Neural cell (in vitro differentiated cells): ENCODE data around the gene RFPL2.

Experiments
- EP300 ChIP-seq: fragments of 450-650 bp; conservative IDR thresholded peaks from 2 replicates; pipeline ENCODE4 v1.6.1; 2014; ENCODE audit warnings: antibody characterized with exemption, mild to moderate bottlenecking, moderate library complexity; ENCODE audit not compliant: poor library complexity, severe bottlenecking
- MXI1 ChIP-seq: fragments of 450-650 bp; conservative IDR thresholded peaks from 2 replicates; pipeline ENCODE4 v1.6.1; 2014; ENCODE audit warnings: antibody characterized with exemption, mild to moderate bottlenecking; ENCODE audit not compliant: poor library complexity, severe bottlenecking
- POLR2AphosphoS5 ChIP-seq: IDR thresholded peaks from 2 replicates; pipeline ENCODE4 v1.6.1; 2012
- TF ChIP-seq, protein P1 (sequence below): fragments of 450-650 bp; IDR thresholded peaks from 2 replicates; pipeline ENCODE4 v1.5.1; 2014; ENCODE audit warnings: antibody characterized with exemption, mild to moderate bottlenecking, moderate library complexity; ENCODE audit not compliant: poor library complexity, severe bottlenecking
- TF ChIP-seq, protein P2 (sequence below): IDR thresholded peaks from 2 replicates; pipeline ENCODE4 v1.6.1; 2012; ENCODE audit warnings: borderline replicate concordance

DNA sequence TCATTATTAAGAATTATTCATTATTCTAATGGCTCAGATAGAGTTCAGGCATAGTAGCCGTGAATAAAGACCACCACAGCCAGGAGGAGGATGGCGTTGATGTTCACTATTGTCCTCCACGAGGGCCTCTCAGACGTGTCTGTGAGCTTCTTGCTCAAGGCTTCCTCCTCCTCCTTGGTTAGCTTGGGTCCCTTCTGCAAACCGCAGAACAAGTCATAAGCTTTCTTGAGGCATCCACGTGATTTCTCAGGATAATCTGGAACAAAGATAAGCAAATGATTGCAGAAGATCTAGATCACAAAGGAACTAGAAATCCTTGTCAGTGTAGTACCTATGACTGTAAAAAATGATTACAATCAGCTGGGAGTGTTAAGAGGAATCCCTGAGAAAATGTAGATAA, 13.6 kb upstream of the RFPL2 start:
- TF ChIP-seq, protein P1, sequence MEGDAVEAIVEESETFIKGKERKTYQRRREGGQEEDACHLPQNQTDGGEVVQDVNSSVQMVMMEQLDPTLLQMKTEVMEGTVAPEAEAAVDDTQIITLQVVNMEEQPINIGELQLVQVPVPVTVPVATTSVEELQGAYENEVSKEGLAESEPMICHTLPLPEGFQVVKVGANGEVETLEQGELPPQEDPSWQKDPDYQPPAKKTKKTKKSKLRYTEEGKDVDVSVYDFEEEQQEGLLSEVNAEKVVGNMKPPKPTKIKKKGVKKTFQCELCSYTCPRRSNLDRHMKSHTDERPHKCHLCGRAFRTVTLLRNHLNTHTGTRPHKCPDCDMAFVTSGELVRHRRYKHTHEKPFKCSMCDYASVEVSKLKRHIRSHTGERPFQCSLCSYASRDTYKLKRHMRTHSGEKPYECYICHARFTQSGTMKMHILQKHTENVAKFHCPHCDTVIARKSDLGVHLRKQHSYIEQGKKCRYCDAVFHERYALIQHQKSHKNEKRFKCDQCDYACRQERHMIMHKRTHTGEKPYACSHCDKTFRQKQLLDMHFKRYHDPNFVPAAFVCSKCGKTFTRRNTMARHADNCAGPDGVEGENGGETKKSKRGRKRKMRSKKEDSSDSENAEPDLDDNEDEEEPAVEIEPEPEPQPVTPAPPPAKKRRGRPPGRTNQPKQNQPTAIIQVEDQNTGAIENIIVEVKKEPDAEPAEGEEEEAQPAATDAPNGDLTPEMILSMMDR, result no peak
- TF ChIP-seq POLR2AphosphoS5 (no peak), EP300 (no peak), MXI1 (no peak)
- TF ChIP-seq, protein P2, sequence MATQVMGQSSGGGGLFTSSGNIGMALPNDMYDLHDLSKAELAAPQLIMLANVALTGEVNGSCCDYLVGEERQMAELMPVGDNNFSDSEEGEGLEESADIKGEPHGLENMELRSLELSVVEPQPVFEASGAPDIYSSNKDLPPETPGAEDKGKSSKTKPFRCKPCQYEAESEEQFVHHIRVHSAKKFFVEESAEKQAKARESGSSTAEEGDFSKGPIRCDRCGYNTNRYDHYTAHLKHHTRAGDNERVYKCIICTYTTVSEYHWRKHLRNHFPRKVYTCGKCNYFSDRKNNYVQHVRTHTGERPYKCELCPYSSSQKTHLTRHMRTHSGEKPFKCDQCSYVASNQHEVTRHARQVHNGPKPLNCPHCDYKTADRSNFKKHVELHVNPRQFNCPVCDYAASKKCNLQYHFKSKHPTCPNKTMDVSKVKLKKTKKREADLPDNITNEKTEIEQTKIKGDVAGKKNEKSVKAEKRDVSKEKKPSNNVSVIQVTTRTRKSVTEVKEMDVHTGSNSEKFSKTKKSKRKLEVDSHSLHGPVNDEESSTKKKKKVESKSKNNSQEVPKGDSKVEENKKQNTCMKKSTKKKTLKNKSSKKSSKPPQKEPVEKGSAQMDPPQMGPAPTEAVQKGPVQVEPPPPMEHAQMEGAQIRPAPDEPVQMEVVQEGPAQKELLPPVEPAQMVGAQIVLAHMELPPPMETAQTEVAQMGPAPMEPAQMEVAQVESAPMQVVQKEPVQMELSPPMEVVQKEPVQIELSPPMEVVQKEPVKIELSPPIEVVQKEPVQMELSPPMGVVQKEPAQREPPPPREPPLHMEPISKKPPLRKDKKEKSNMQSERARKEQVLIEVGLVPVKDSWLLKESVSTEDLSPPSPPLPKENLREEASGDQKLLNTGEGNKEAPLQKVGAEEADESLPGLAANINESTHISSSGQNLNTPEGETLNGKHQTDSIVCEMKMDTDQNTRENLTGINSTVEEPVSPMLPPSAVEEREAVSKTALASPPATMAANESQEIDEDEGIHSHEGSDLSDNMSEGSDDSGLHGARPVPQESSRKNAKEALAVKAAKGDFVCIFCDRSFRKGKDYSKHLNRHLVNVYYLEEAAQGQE, result no peak
